Stimulated activated naive CD4-positive, alpha-beta T cell treated with Interleukin-2 at 50 U/mL for 16 hours (primary cell): ENCODE results near the gene PINK1.
"Not testable (repeated sequence)": the region's sequence is repeated elsewhere in the genome, so short reads cannot be mapped to it uniquely, and the experiment has no call there.

Experiments
- DNase-seq: peaks from one replicate; lab custom pipeline; 2025; lab: John Stamatoyannopoulos, UW

Gene PINK1

GRCh38 chr1:20648438-20648837, 15.2 kb downstream of the PINK1 start:
- DNase-seq, result no peak

GRCh38 chr1:20648946-20649345, 15.7 kb downstream of the PINK1 start:
- no peak for DNase-seq

- DNase-seq, result no peak
Observed at GRCh38 chr1:20652300-20652699, 19.0 kb downstream of the PINK1 start.

- DNase-seq, result no peak
Observed at GRCh38 chr1:20654104-20654690, 20.9 kb downstream of the PINK1 start.

- DNase-seq, result no peak
Observed at GRCh38 chr1:20657024-20657423, 23.8 kb downstream of the PINK1 start.

- DNase-seq, result no peak
Observed at GRCh38 chr1:20658166-20658915, 25.1 kb downstream of the PINK1 start.

- DNase-seq, result no peak
Observed at GRCh38 chr1:20660363-20660762, 27.1 kb downstream of the PINK1 start.

- DNase-seq, result no peak
Observed at GRCh38 chr1:20660847-20661206, 27.6 kb downstream of the PINK1 start.

GRCh38 chr1:20661207-20662109, 28.2 kb downstream of the PINK1 start, which contains the start of gene DDOST:
DDOST (minus strand) TSS chr1:20661369; CDS start chr1:20661350, 19 bp downstream.
- DNase-seq, result peak; percentile 96

- no peak for DNase-seq
Observed at GRCh38 chr1:20662110-20662475, 28.8 kb downstream of the PINK1 start.

GRCh38 chr1:20663365-20663764, 30.1 kb downstream of the PINK1 start:
- DNase-seq, result no peak

GRCh38 chr1:20663969-20664715, 30.9 kb downstream of the PINK1 start:
- DNase-seq, result no peak

- no peak for DNase-seq
Observed at GRCh38 chr1:20665726-20666125, 32.5 kb downstream of the PINK1 start.

GRCh38 chr1:20666146-20666545, 32.9 kb downstream of the PINK1 start:
- no peak for DNase-seq

GRCh38 chr1:20666804-20667203, 33.5 kb downstream of the PINK1 start:
- no peak for DNase-seq

- DNase-seq, result no peak
Observed at GRCh38 chr1:20668581-20668980, 35.3 kb downstream of the PINK1 start.

GRCh38 chr1:20670936-20671335, 37.7 kb downstream of the PINK1 start:
- DNase-seq, result no peak

- no peak for DNase-seq
Observed at GRCh38 chr1:20672265-20672632, 39.0 kb downstream of the PINK1 start.

GRCh38 chr1:20673626-20674025, 40.4 kb downstream of the PINK1 start:
- not testable (repeated sequence) for DNase-seq

- DNase-seq, result no peak
Observed at GRCh38 chr1:20678599-20678998, 45.3 kb downstream of the PINK1 start.

GRCh38 chr1:20680269-20680668, 47.0 kb downstream of the PINK1 start:
- no peak for DNase-seq

GRCh38 chr1:20681999-20682398, 48.7 kb downstream of the PINK1 start:
- DNase-seq, result no peak
